ENCODE measurements around the gene AGXT.

The AGXT gene

GRCh38 chr2:240885566-240885965 lies 16.9 kb downstream of the AGXT start:
- DNase-seq (ENCODE audit: low read depth in 2 of 2): no peak

DNA sequence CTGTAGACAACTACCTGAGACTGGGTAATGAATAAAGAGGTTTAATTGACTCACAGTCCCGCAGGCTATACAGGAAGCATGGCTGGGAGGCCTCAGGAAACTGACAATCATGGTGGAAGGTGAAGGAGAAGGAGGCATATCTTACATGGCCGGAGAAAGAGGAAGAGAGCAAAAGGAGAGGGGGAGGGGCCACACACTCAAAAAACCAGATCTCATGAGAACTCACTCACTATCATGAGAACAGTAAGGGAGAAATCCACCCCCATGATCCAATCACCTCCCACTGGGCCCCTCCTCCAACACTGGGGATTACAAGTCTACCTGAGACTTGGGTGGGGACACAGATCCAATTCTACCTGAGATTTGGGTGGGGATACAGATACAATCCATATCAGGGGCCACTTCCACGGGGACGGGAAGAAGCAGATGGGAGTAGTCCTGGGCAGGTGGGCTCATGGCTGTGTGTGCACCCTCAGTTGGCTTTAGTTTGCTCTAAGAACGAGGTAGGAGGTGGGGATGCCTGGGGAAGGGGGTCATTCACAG lies 17.5 kb downstream of the AGXT start:
- no peak for DNase-seq (ENCODE audit: low read depth in 2 of 2)

- no peak for DNase-seq (ENCODE audit: low read depth in 2 of 2)
Measured at GRCh38 chr2:240886678-240887609, 18.3 kb downstream of the AGXT start.

GRCh38 chr2:240887631-240888030 lies 19.0 kb downstream of the AGXT start:
- DNase-seq (ENCODE audit: low read depth in 2 of 2): no peak

GRCh38 chr2:240888130-240888889 lies 19.7 kb downstream of the AGXT start:
- no peak for DNase-seq (ENCODE audit: low read depth in 2 of 2)

DNA sequence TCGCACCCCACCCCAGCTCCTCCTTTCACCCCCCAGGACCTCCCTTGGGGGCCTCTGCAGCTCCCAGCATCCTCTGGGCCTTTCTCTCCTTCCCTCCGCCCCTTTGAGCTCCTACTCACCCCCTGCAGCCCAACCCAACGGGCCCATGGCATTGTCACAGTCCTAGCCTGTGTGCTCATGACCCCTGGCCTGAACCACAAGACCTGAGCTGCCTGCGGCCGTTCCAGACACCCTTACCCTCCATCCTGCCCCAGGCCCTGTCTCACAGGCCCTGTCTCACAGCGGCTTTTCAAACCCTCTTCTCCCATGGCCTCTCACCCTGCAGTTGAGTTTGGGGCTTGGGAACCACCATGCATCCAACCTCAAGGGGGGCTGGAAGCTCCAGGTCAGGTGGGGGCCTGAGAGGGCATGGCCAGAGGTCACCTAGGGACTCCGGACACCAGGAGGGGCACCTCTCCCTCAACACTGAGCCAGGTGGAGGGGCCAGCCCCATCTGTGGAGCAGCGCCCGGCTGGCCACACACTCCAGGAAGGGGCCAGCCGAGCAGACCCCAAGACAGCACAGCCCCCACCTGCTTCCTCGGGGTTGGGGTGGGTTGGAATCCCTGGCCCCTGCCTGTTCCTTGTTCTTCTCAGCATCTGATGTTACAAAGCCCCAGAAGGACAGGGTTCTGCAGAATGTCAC lies 20.4 kb downstream of the AGXT start:
- no peak for DNase-seq (ENCODE audit: low read depth in 2 of 2)

DNA sequence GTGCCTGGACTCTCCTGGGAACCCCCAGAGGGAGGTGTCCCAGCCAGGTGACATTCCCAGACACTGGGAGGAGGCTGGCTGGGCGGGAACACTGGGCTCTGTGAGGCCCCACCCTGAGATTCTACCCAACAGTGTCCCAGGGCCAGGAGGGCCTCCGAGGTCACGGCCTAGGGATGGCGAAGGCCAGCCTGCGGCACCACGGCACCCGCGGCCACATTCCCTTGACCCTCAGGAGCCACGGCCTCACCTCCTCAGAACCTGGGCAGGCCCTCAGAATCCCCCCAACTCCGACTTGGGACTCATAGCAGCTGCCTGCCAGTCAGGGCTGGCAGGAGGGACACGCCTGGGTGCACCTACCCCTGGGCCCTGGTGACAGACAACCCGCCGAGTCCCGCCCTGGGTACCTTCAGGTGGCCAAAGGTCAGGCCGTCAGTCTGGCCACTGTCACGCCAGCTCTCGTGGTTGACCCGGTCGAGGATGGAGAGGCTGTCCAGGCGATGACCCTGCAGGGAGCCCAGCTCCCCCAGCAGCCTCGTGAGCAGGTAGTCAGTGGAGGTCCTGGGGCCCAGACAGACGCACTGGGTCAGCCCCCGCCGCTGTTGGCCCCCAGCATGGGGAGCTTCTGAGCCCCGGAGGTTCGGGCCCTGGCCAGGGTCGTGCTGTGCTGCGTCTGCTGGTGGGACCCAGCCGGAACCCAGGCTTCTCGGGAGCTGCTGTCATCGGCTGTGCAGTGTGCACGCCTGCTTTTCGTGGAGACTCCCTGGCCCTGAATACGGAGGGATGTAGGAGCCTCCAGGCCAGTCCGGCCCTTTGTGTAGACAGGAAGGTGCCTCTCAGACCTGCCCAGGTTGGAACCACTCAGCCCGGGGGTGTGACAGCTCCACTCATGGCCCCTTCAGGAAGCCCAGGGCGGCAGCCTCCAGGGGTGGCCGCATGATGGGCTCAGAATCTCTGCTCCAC lies 21.3 kb downstream of the AGXT start:
- DNase-seq (ENCODE audit: low read depth in 2 of 2): no peak

- no peak for DNase-seq (ENCODE audit: low read depth in 2 of 2)
Measured at GRCh38 chr2:240890691-240891090, 22.1 kb downstream of the AGXT start.

GRCh38 chr2:240891492-240892340 lies 23.1 kb downstream of the AGXT start:
- no peak for DNase-seq (ENCODE audit: low read depth in 2 of 2)

- no peak for DNase-seq (ENCODE audit: low read depth in 2 of 2)
Measured at GRCh38 chr2:240892356-240892755, 23.7 kb downstream of the AGXT start.

DNA sequence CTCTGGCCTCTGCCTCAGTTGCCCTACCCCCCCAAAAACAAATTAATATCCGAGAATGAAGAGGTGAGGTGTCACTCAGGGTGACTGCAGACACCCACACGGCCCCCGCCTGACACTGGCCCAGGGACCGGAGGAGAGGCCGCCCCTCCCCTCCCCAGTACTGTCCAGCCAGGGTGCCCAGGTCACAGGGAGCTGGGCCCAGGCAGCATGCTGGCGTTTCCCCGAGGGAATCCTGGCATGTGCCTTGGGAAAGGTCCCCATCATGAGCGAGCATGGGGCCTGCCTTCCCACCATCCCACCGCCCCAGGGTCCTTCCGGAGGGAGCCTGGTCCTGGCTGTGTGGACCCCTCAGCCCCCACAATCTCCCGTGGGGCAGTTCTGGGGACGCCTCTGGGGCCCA lies 24.3 kb downstream of the AGXT start:
- no peak for DNase-seq (ENCODE audit: low read depth in 2 of 2)

GRCh38 chr2:240893363-240893844 lies 24.8 kb downstream of the AGXT start:
- no peak for DNase-seq (ENCODE audit: low read depth in 2 of 2)

- DNase-seq (ENCODE audit: low read depth in 2 of 2): no peak
Measured at GRCh38 chr2:240894006-240894405, 25.4 kb downstream of the AGXT start.

- DNase-seq (ENCODE audit: low read depth in 2 of 2): no peak
Measured at GRCh38 chr2:240894836-240895558, 26.4 kb downstream of the AGXT start.

- DNase-seq (ENCODE audit: low read depth in 2 of 2): no peak
Measured at GRCh38 chr2:240895656-240896388, 27.2 kb downstream of the AGXT start, which contains the start of gene MAB21L4. Gene MAB21L4, minus strand, starts transcription at chr2:240896156. Its CDS starts 159 bp downstream, at chr2:240895997.

DNA sequence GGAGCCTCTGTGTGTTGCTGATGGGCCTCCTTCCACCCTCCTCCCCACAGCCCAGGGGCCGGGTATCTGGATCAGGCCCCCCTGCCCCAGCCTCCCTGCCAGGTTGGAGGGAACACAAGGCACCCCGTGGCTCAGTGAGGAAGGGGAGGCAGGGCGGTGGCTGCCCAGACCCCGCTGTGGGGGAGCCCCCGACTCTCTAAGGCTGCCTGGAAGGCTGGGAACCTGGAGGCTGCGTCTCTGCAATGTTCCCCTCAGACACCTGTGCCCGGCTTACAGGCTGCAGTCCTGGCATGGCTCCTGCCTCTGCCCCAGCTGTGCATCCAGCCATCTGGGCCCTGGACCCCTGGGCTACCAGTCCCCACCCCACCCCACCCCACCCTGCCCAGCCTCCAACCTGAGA lies 27.8 kb downstream of the AGXT start:
- DNase-seq (ENCODE audit: low read depth in 2 of 2): no peak

GRCh38 chr2:240896871-240897692 lies 28.5 kb downstream of the AGXT start:
- no peak for DNase-seq (ENCODE audit: low read depth in 2 of 2)
